ENCODE measurements around the gene RAD51B. TPM values are rescaled to one million over a fixed set of nuclear protein-coding genes. Genes with fewer than 3 reads are reported as not detected.

RAD51B gene
- total and polyA plus RNA-seq, 2 of the 13 experiments (the other 11 are each of a cell fraction or from before 2014, with no cell fraction given), result 7.0 to 9.5 TPM

- Histone ChIP-seq H3K36me3 (replicated peaks in 1 of 2; ENCODE audit: control insufficient read depth in 1 of 2, insufficient read depth in 2 of 2, low read length in 2 of 2) (no peaks in the 10 kb centered on the region), H3K9me3 (ENCODE audit: low read length) (no peaks in the 10 kb centered on the region), H3K9ac (ENCODE audit: insufficient read depth, low read depth, low read length) (no peak overlapping the region), H3K4me1 (ENCODE audit: insufficient read depth, low read length) (peaks cover 61% of the 10 kb centered on the region), H3K4me3 (replicated peaks in 1 of 3; ENCODE audit: insufficient read depth in 1 of 3, low read depth in 2 of 3, low read length in 3 of 3) (no peak overlapping the region), H3K79me2 (ENCODE audit: insufficient read depth, low read length) (no peaks in the 10 kb centered on the region), H2AFZ (ENCODE audit: low read length) (no peak overlapping the region), H4K20me1 (ENCODE audit: insufficient read depth, low read length) (no peaks in the 10 kb centered on the region), H3K27me3 (ENCODE audit: control insufficient read depth in 1 of 2, insufficient read depth in 2 of 2, low read length in 2 of 2) (no peaks in the 10 kb centered on the region), H3K4me2 (ENCODE audit: low read depth, low read length) (no peak overlapping the region), H3K27ac (ENCODE audit: extremely low read length, insufficient read depth, low read length) (no peak overlapping the region)
- intact Hi-C loops (cut with micrococcal nuclease; ENCODE audit: unreplicated experiment), result no loop called here
- CTCF ChIA-PET (ENCODE audit: low intra/inter-chr PET ratio, low total read pairs), result no interaction called here
- TF ChIP-seq FLYWCH1 (CRISPR knock-in tag; IDR thresholded peaks at IDR 0.05) (no peak), ZNF235 (CRISPR knock-in tag; IDR thresholded peaks at IDR 0.05; ENCODE audit: borderline replicate concordance) (no peak), ZNF546 (CRISPR knock-in tag; conservative IDR thresholded peaks at IDR 0.05) (no peak), CCDC6 (CRISPR knock-in tag; IDR thresholded peaks at IDR 0.05) (no peak), SCMH1 (CRISPR knock-in tag; IDR thresholded peaks at IDR 0.05; ENCODE audit: borderline replicate concordance) (no peak), ZNF382 (CRISPR knock-in tag; IDR thresholded peaks at IDR 0.05; ENCODE audit: borderline replicate concordance) (no peak)
- POLR2A ChIA-PET, result no interaction called here
- no TSS peak for BruUV-seq (replicated peaks)
- in situ Hi-C loops (cut with HindIII; ENCODE audit: extremely low pct_ligation_motif_present, low pct_unique_long_range_greater_than_20kb), result no loop called here
- ATAC-seq, result no peak
- DNase-seq (ENCODE audit: low spot score), result no peak
- FAIRE-seq, result no peak
- WGBS (ENCODE audit: low lambda C conversion rate), result 81% methylated on average over 14 of the region's 17 CpGs
Measured at GRCh38 chr14:68506021-68506644, 686.6 kb downstream of the RAD51B start.

- WGBS (ENCODE audit: low lambda C conversion rate), result 76% methylated on average over 11 of the region's 11 CpGs
- FAIRE-seq (no peak), DNase-seq (ENCODE audit: low spot score) (no peak), ATAC-seq (no peak)
- POLR2A ChIA-PET, result interaction anchor here (0.8 kb wide), 1 partner anchor 14 kb away, joined by 3 read pairs; no protein-coding TSS in a partner anchor
- TF ChIP-seq ZBTB1 (CRISPR knock-in tag; IDR thresholded peaks at IDR 0.05; ENCODE audit: borderline replicate concordance) (no peak), ATRX (CRISPR knock-in tag; IDR thresholded peaks at IDR 0.05; ENCODE audit: borderline replicate concordance) (no peak), KLF11 (CRISPR knock-in tag; IDR thresholded peaks at IDR 0.05) (no peak), GMEB2 (CRISPR knock-in tag; IDR thresholded peaks at IDR 0.05; ENCODE audit: low read depth) (no peak)
- H3K27ac ChIP-seq (ENCODE audit: extremely low read length, insufficient read depth, low read length), result no peak overlapping the region
- no TSS peak for BruUV-seq (replicated peaks)
- no peaks in the 10 kb centered on the region for H3K36me3 ChIP-seq (replicated peaks in 1 of 2; ENCODE audit: control insufficient read depth in 1 of 2, insufficient read depth in 2 of 2, low read length in 2 of 2)
- H3K9ac ChIP-seq (ENCODE audit: insufficient read depth, low read depth, low read length), result no peak overlapping the region
- no peak overlapping the region for H2AFZ ChIP-seq (ENCODE audit: low read length)
- CTCF ChIA-PET (ENCODE audit: low intra/inter-chr PET ratio, low total read pairs), result no interaction called here
- no peaks in the 10 kb centered on the region for H3K79me2 ChIP-seq (ENCODE audit: insufficient read depth, low read length)
- intact Hi-C loops (cut with micrococcal nuclease; ENCODE audit: unreplicated experiment), result no loop called here
- peaks cover 64% of the 10 kb centered on the region for H3K4me1 ChIP-seq (ENCODE audit: insufficient read depth, low read length)
- in situ Hi-C loops (cut with HindIII; ENCODE audit: extremely low pct_ligation_motif_present, low pct_unique_long_range_greater_than_20kb), result no loop called here
- H3K4me2 ChIP-seq (ENCODE audit: low read depth, low read length), result no peak overlapping the region
- H3K9me3 ChIP-seq (ENCODE audit: low read length), result no peaks in the 10 kb centered on the region
- H3K27me3 ChIP-seq (ENCODE audit: control insufficient read depth in 1 of 2, insufficient read depth in 2 of 2, low read length in 2 of 2), result no peaks in the 10 kb centered on the region
- H3K4me3 ChIP-seq (replicated peaks in 1 of 3; ENCODE audit: insufficient read depth in 1 of 3, low read depth in 2 of 3, low read length in 3 of 3), result no peak overlapping the region
- no peaks in the 10 kb centered on the region for H4K20me1 ChIP-seq (ENCODE audit: insufficient read depth, low read length)
Measured at GRCh38 chr14:68506645-68507419, 687.3 kb downstream of the RAD51B start.

Measured in HepG2 (cell line).